HepG2 (cell line): ENCODE measurements around the gene SLFN14.

Experiments used
- BCL3 ChIP-seq: sonication (generic); formaldehyde crosslinking; IDR thresholded peaks from 2 replicates; pipeline ENCODE4 v1.5.1; 2020; ENCODE audit warnings: mild to moderate bottlenecking, missing genetic modification reagents, moderate library complexity
- CTCF ChIP-seq: sonication (generic); formaldehyde crosslinking; IDR thresholded peaks from 2 replicates; pipeline ENCODE4 v1.5.0; 2020; ENCODE audit warnings: mild to moderate bottlenecking, missing genetic modification reagents, moderate library complexity
- ETV5 ChIP-seq: IDR thresholded peaks from 2 replicates; pipeline ENCODE4 v1.6.1; 2018; ENCODE audit warnings: missing biosample characterization, missing genetic modification reagents, inconsistent platforms, borderline replicate concordance
- JUND ChIP-seq: sonication (generic); formaldehyde crosslinking; IDR thresholded peaks from 2 replicates; pipeline ENCODE4 v1.8.0; 2022; ENCODE audit warnings: mild to moderate bottlenecking, missing genetic modification reagents
- MTF1 ChIP-seq: sonication (generic); formaldehyde crosslinking; IDR thresholded peaks from 2 replicates; pipeline ENCODE4 v1.5.0; 2020; ENCODE audit warnings: missing genetic modification reagents
- POLR2AphosphoS5 ChIP-seq: IDR thresholded peaks from 2 replicates; pipeline ENCODE4 v1.6.1; 2012; ENCODE audit warnings: low read depth, low read length
- REXO4 ChIP-seq: sonication (generic); formaldehyde crosslinking; IDR thresholded peaks from 2 replicates; pipeline ENCODE4 v1.8.0; 2022; ENCODE audit warnings: missing genetic modification reagents, mild to moderate bottlenecking, borderline replicate concordance
- ZNF597 ChIP-seq: sonication (generic); formaldehyde crosslinking; IDR thresholded peaks from 2 replicates; pipeline ENCODE4 v1.5.0; 2020; ENCODE audit warnings: missing genetic modification reagents
- ZSCAN5A ChIP-seq: sonication (generic); formaldehyde crosslinking; IDR thresholded peaks from 2 replicates; pipeline ENCODE4 v1.8.0; 2022; ENCODE audit warnings: mild to moderate bottlenecking, missing genetic modification reagents, borderline replicate concordance
- ZUFSP ChIP-seq: sonication (generic); formaldehyde crosslinking; IDR thresholded peaks from 2 replicates; pipeline ENCODE4 v1.9.0; 2021; ENCODE audit warnings: missing genetic modification reagents, mild to moderate bottlenecking, borderline replicate concordance

- TF ChIP-seq MTF1 (CRISPR knock-in tag), result no peak
- TF ChIP-seq ZSCAN5A, result no peak
- TF ChIP-seq ZNF597, result no peak
- TF ChIP-seq REXO4 (CRISPR knock-in tag), result no peak
- no peak for TF ChIP-seq CTCF (CRISPR knock-in tag)
- TF ChIP-seq ETV5 (CRISPR knock-in tag), result no peak
- no peak for TF ChIP-seq ZUFSP (CRISPR knock-in tag)
- no peak for TF ChIP-seq JUND
- TF ChIP-seq POLR2AphosphoS5, result no peak
- TF ChIP-seq BCL3 (CRISPR knock-in tag), result no peak
These were observed 36.1 kb upstream of the SLFN14 start for GRCh38 chr17:35596530-35597233.
